HG02588 (cell line): Measurements from ENCODE around the gene CFAP69.

Experiments used
- ATAC-seq: cut with Tn5 transposase; IDR thresholded peaks from one replicate; pipeline ENCODE4 v1.9.1; 2021; ENCODE audit warnings: mild to moderate bottlenecking, moderate library complexity; ENCODE audit not compliant: unreplicated experiment

Gene CFAP69

DNA sequence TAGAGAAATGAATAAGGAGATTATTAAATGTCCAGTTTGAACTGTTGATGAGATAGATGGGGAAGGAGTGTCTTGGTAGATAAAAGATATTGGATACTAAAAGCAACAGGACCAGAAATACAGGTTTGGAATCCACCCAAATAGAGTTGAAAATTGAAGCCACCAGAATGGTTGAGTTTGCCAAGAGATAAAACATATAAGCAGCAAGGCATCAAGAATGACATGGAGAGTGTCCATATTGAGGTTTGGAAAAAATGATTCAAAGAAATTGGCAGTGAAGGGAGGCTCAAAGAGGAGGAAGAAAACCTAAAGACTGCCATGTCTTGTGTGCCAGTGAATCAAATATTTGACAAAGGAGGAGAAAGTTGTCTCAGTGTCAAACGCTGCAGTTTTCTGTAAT is 24.2 kb downstream of the CFAP69 start:
- ATAC-seq = no peak

DNA sequence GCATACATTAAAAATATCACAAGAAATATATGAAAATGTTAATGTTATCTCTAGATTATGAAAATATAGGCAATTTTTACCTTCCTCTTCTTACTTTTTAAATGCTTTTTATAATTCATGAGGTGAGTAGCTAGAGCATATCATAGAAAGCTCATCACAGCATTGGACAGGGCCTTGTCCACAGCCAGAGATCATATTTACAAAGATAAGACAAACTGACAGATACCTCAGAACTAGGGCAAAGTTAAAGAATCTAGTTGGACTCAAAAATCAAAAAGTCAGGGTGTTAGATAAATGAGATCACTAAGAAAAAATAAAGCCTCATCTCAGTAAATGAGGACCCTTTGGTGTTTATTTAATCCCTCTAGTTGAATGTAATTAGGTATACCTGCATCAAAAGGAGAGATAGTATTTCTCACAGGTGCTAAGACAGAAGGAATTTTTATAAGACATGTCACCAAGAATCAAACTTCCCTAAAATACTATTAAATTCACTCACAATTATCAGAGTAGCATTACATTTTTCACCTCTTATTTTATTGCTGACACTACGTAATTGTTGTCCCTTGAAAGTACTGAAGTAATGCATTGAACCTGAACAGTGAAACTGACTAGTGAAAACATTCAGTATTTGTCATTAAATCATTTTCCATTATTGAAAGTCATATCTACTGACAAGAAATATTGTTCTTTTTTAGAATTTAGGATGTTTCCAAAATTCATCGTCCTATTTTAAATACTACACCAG is 25.6 kb downstream of the CFAP69 start:
- no peak for ATAC-seq

DNA sequence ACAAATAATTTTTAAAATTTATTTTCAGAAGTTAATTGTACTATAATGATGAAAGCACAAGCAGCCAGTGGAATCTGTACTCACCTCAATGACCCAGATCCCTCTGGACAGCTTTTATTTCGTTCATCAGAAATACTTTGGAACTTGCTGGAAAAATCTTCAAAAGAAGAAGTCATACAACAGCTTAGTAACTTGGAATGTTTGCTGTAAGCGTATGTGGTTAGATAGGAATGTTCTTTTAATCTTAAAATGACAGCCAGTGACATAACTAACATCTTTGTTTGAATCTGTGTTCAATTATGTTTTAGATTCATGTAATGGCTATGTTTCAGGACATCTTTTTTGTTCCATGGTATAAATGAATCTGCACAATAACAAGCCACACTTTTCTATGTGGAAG is 26.8 kb downstream of the CFAP69 start:
- ATAC-seq = no peak

DNA sequence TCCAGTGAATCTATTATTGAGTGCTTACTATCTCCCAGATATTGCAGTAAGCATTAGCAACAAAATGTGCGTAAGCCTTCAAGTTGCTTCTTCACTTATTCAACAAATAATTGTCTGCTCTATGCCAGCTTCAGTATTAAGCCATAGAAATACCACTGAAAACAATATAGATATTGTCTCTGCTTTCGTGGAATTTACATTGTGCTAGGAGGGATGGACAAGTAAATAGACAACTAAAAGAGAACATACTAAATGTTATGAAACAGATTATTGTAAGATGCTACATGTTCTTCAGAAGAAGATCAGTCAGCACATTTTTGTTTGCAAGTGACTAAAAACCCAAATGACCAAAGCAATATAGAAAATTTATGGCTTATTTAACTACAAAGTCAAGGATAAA is 27.3 kb downstream of the CFAP69 start:
- no peak for ATAC-seq

DNA sequence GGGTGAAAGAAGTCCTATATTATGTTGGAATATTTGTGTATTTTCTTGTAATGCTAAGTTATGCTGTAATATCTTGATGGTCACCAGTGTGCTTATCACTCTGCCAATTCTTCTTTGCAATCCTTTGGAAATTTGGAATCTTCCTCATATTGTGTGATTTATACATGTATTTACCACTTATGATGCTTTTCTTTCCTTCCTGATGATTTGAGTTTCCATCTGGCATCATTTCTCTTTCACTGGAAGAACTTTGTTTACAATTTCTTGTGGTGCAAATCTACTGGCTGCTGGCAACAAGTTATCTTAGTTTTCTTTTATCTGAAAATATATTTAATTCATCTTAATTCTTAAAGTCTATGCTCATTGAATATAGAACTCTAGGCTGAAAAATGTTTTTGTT is 29.2 kb downstream of the CFAP69 start:
- ATAC-seq = no peak

DNA sequence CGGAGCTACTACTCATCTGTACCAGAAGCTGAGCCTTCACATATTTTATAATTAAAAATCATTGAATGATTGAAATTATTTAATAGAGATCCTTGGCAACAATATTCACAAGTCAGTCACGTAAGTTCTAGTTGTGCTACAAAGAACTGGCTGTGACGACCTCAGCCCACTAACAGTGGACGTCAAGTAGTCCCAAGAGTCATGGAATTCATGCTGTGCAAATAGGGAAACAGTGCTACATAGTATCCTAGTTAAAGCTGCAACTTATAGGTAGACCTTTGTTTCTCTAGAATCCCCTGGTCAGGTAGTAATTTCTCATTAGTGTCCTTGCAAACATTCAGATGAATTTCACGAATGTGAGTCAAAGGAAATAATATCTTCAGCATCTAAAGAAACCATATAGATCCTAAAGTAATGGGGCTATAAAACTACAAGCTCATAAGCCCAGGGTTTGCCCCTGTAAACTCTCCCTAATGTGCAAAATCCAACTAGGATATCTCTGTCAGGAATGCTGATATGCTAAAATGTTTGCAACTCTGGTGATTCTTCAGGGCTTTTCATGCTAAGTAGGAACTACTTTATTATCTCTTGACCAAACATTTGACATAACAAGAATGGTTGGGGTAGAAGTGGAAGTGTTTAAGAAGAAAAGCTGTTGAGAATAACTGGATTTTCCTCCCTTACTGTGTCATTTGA is 31.2 kb downstream of the CFAP69 start:
- no peak for ATAC-seq

DNA sequence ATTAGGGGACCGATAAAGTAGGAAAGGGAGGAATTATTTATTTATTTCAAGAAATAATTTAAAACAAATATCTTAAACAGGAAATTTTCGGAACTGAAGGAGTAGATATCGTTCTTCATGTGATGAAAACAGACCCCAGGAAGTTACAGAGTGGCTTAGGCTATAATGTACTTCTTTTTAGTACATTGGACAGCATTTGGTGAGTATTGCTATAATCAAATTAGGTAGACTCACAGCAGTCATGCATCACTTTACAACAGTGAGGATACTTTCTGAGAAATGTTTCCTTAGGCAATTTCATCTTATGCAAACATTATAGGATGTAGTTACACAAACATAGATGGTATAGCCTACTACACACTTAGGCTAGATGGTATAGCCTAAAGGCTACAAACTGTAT is 43.2 kb downstream of the CFAP69 start:
- no peak for ATAC-seq

DNA sequence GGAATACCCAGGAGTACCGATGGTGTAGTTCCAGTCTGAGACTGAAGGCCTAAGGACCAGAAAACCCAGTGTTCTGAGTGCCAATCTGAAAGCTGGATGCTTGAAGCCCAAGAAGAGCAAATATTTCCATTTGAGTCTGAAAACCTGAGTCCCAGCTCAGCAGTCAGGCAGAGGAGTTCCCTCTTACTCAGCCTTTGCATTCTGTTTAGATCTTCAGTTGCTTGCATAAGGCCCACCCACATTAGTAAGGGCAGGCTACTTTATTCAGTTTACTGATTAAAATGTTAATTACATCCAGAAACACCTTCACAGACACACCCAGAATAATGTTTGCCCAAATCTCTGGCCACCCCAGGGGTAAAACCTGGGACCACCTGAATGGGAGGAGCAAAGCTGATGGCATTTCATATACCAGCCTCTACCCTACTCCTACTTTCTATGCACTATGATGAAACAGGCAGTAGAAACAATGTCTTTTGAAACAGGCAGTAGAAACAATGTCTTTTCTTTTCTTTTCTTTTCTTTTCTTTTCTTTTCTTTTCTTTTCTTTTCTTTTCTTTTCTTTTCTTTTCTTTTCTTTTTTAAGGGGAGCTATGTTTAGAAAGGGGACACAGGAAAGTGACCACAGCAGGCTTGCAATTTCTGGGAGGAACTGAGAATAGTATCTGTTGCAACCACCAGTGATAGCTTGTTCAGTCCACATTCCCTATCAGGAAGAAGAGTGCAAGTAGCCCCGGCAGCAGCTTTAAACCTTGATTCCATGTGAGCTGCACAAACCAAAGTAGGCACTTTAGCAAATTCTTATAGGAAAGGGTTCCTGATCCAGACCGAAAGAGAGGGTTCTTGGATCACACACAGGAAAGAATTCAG is 45.5 kb downstream of the CFAP69 start:
- no peak for ATAC-seq

DNA sequence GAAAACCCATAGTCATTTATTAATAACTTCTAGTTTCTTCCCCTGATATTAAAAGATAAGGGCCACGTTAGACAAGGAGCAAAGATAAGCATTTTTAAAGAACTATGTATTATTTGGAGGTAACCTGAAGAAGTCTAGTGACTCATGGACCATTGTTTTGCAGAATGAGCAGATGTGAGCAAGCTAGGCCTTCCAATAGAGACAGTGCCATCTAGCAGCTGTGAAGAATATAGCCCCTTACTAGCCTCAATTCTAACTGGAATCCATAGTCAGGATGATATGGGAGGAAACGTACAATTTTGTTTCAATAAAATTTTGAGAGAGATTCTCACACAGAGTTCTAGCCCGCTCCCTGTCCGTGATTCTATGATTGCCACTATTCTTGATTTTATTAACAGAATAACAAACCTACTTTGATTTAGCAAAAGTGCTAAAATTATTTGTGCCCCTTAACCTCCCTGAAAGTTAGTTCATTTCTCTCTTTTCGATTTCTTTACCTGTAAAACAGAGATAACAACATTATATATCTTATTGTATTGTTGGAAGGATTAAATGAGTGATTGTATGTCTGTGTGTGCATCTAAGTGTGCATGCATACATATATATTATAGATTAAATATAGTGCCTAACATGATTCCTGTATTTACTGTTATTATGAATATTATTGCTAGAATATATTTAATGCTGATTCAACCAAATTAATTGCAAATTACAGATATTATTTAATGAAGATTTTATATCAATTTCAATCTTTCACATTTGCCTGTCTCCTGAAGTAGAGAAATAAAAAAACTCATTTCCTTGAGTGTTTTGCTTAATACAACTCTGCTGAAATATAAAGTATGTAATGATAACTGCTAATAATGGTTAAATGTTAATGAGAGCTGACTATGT is 53.4 kb downstream of the CFAP69 start:
- ATAC-seq = peak; percentile 83

DNA sequence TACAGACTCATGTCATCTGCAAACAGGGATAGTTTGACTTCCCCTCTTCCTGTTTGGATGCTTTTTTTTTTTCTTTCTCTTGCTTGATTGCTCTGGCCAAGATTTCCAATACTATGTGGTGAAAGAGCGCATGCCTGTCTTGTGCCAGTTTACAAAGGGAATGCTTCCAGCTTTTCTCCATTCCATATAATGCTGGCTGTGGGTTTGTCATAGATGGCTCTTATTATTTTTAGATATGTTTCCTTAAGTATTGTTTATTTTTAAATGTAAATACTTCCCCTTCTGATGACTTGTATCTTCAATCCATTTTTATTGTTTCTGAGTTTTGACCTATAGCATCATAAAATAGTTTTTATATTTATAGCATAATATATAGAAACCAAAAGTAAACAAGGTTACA is 58.3 kb downstream of the CFAP69 start:
- ATAC-seq = no peak

DNA sequence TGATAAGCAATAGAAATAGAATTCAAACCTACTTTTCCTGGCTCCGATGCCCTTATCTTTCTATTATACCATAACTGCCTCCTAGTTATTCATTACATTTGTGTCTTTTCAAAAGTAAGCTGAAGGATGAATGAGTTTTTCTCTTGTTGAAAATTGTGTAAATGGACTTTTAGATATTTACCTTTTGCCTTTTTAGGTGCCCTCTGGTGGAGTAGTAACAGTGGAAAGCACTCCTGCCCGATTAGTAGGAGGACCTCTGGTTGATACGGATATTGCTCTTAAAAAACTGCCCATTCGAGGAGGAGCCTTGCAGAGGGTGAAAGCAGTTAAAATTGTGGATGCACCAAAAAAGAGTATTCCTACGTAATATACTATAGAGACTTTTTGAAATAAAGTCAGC is 64.9 kb downstream of the CFAP69 start:
- no peak for ATAC-seq

DNA sequence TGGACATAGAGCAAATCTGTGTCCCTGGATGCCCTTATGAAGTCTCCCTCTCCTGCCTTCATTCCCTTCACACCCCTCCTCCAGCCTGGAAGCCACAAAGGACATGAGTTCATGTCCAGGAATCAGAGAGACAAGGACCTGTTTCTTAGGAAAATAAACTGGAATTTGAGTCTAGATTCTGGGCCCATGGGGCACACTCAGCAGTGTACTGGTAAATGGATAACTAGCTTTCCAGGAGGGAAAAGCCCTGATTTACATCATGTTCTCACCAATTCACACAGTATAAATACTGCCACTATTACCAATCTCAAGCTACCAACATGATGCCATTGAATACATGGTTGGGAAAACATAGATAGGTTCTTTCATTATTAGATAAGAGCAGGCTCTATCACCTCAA is 66.2 kb downstream of the CFAP69 start:
- no peak for ATAC-seq

DNA sequence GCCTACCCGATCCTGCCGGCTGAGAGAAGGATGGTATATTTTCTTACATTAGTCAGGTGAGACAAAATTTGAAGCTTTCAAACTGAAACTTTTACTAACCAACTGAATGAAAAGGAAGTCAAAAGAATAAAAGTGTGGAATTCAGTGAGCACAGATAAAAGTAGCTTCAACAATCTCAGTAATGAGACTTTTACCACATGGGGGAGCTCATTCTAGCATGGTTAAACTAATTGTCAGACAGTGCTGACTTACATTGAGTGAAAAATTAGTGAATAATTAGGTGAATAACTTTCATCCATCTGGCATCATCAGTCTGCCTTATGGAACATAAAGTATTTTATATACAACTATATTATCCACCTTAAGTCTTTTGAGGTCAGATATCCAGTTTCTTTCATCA is 67.8 kb downstream of the CFAP69 start:
- ATAC-seq = no peak

DNA sequence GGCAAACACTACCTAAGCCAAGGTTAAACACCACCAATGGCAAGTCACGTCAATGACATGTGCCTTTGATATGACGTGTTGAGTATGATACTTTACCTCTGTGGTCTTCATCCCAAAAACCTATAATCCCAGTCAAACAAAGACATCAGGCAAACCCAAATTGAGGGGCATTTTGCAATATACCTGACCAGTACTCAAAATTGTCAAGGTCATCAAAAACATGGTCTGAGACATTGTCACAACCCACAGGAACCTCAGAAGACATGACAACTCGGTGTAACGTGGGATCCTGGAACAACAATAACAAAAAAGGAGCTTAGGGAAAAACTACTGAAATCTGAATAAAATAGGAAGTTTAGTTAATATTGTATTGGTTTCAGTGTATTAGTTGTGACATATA is 68.9 kb downstream of the CFAP69 start:
- ATAC-seq = no peak

DNA sequence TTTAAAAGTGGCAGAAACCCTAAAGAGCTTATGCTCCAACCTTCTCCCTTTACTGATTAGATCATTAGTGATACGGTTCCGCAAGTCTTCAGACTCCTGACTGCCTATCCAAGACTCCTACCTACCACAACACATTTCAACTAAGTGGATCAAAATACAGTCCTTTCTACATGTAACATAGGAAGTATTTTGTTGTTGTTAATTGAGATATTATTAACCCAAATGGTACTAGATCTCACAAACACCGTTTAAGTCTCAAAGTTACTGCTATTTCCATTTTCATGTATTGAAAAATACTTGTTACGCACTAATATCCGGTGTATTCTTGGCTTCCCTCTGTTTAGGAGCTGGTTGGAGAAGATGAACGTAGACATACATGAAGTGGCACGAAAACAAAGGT is 75.0 kb downstream of the CFAP69 start:
- no peak for ATAC-seq

DNA sequence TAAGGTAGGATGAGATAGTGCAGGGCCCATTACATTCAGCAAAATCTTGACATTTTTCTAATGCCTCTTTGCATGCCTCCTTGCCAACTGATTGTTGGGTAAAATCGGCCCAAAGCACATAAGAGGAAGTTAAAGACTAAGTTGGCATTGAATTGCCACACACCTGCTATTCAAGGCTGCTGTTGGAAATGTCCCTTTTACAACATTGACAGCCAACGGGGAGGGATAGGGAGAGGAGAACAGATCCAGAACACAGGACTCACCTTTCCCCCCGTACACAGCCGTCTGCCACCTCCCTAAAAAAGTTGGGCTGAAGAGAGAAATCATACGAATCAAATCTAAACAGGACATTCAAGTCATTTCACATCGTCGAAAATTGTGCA is 75.4 kb downstream of the CFAP69 start:
- ATAC-seq = no peak

DNA sequence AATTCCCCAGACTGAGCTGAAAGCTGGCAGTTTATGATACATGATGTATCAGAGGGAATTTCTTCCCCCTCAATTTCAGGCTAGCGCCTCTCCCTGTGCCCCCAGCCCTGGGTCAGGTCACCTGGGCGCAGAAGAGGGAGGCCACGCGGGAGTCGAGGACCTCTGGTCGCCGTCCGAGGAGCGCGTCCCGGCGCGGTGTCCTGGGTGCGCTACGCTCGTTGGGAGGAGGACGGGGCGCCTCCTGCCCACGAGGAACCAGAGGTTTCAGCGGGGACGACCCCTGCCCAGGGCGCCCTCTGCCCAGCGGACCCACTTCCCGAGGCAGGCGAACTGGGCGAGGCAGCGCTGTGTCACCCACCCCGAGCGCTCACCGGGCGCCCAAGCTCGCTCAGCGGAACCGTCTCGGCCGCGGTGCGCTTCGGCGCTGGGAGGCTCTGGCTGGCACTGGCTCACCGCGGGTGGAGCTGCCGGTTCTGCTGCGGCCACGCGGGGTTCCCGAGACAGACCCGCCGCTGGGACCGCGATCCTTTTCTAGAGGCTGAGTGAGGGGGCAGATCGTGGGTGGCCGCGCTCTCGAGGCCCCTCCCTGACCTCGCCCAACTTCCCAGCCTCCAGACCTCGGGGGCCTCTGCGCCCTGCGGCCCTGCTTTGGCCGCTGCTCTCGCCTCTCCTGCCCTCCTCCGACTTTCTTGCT is 76.0 kb downstream of the CFAP69 start, which contains the start of gene FAM237B:
Gene FAM237B, minus strand, starts transcription at position 504 of the 694 bp plus-strand sequence. CDS start 1,556 bp downstream, outside the sequence.
- no peak for ATAC-seq

DNA sequence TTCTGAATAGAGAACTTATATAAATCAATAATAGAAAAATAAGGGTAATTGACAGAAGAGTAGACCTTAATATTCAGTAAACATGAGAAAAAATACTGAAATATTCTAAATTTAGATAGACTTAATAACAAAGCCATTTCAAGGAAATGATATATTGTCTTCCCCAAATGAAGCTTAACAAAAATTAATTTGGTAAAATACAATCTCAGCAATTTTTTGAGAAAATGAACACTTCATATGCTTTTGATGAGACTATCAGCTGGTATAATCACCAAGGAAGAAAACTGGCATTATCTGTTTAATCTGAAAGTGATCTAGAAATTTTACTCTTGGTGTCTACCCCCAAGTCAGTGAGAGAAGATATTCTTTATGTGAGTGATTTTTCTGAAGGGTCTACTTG is 77.9 kb downstream of the CFAP69 start:
- no peak for ATAC-seq

DNA sequence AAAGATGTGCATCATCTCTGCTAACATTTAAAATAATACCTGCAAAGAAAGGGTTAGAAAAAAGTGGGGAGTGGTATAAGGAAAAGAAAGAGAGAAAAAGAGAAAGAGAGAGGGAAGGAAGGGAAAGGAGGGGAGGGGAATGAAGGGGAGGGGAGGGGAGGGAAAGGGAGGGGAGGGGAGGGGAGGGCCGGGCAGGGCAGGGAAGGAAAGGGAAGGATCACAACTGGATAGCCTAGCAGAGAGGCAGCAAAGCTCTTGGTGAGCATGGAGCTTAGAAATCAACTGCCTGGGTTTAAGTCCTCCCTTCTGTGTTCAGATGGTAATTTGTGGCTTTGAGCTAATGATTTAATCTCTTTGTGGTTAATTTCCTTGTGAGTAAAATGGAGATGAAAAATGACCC is 81.5 kb downstream of the CFAP69 start:
- ATAC-seq = no peak

DNA sequence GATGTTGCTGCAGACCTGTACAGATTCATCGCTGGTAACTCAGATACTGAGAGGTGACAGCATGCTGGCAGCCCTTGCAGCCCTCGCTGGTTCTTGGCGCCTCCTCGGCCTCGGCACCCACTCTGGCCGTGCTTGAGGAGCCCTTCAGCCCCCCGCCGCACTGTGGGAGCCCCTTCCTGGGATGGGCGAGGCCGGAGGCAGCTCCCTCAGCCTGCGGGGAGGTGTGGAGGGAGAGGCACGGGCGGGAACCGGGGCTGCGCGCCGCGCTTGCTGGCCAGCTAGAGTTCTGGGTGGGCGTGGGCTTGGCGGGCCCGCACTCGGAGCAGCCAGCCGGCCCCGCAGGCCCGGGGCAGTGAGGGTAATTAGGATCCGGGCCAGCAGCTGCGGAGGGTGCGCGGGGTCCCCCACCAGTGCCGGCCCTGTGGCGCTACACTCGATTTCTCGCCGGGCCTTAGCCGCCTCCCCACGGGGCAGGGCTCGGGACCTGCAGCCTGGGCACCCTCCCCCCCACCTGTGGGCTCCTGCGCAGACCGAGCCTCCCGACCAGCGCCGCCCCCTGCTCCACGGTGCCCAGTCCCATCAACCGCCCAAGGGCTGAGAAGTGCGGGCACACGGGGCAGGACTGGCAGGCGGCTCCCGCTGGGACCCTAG is 89.3 kb downstream of the CFAP69 start:
- no peak for ATAC-seq
